GM19328 (cell line): ENCODE results near the gene DPYSL4.

Experiments
- ATAC-seq: cut with Tn5 transposase; IDR thresholded peaks from one replicate; pipeline ENCODE4 v1.9.1; 2021; ENCODE audit warnings: mild to moderate bottlenecking, moderate library complexity; ENCODE audit not compliant: unreplicated experiment

The DPYSL4 gene

DNA sequence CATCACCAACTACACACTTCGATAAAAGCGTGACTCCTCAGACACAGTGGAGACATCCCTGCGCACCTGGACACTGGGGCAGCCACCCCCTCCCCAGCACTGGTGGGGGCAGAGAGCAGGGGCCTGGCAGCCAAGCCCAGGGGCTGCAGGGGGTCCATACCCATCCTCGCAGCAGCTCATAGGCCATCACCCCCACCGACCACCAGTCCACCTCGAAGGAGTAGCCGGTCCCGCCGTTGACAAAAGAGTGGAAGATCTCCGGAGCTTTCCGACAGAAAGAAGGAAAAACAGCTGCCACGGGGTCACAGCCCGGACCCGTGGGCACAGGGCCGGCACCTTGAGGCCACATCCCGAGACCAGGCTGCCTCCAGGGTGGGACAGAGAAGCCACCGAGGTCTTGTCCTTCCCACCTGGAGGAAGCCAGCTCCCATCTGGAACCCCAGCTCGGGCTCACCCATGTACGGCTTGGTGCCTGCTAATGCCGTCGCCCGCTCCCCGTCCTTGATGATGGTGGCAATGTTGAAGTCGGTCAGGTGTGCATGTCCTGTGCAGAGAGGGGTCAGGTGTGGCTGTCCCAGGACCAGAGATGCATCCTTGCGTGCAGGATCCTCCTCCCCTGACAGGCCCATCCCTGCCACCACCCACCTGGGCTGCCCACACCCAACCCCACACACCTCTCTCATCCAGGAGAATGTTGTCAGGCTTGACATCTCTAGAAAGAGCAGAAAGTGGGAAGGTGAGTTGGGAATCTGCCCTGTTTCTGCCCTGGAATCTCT, 38.5 kb downstream of the DPYSL4 start:
- ATAC-seq, result no peak

DNA sequence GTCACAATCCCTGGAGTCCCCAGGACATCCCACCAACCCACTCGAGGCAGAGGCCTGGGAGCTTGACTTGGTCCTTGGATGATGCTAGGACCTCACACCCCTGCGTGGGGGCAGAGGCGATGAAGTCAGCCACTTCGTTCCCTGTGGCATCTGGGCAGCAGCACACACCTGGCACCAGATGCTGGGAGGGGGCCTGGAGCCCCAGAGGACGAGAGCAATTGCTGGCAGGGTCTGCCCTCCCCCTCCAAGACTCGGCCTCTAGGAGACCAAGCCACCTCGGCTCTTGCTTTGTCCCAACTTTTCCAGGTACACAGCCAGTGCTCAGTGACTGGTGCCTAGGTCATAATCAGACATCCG, 39.1 kb downstream of the DPYSL4 start:
- ATAC-seq, result no peak

DNA sequence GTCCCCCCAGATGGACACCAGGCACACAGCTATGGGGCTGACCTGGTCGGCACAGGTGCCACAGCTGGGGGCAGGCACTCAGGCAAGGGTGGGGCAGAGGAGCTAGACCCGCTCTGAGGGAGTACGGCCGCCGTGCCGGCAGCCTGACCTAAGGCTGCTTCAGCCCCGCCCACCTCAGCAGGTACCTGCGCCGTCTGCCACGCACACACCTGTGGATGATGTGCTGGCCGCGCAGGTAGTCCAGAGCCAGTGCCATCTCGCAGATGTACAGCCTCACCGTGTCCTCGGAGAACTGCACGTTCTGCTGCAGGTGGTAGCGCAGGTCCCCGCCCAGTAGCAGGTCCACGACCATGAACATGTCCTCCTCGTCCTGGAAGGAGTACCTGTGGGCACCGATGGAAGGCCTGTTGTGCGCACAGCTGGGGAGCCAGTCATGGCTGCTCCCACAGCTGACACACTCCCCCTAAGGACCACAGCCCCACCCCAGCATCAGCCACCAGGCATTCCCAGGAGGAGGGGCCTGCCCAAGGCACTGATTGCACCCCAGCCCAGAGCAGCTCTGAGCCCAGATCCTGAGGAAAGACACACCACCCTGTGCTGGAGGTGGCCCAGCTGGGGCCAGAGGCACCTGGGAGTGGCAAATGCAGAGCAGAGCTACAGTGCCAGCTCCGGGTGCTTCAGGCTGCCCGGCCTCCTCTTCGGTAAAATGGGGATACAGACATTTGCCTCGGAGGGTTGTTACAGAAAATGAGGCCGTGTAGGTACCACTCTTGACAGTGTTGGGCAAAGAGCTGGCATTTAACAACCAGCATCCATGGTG, 40.0 kb downstream of the DPYSL4 start:
- no peak for ATAC-seq

DNA sequence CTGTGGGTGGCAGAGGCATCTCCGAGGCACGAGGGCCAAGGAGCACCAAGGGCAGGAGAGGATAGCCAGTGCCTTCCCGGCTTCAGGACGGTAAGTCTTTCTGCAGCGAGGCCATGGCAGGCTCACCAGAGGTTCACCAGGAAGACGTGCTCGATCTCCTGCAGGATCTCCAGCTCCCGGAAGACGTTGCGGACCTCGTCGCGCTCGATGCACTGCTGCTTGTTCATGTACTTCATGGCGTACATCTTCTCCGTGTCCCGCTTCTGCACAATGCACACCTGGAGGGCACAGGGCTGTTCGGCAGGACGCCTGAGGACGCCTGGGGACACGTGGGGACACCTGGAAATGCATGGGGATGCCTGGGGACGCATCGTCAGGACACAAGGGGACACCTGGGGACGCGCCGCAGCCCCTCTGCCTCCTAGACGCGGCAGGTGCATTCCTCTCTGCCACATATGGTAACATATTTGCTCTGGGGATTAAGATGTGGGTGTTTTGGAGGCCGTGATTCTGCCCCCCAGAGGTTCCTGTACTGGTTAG, 41.2 kb downstream of the DPYSL4 start:
- no peak for ATAC-seq

DNA sequence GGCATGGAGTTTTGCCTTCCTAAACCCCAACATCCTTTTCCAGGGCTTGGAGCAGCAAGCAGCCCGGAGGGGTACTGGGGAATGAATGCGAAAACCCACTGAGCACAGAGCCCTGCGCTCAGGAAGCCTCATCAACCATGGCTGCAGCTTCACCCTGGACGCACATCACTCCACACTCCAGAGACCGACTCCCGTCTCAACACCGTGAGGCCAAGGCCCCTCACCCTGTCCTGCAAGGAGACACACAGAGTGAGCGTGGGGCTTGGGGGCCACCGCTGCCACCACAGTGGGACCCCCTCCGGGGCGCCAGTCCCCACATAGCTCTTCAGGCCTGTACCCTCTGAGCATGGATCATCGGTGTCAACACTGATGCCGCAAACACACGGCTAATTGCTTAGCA, 41.9 kb downstream of the DPYSL4 start:
- ATAC-seq, result no peak

DNA sequence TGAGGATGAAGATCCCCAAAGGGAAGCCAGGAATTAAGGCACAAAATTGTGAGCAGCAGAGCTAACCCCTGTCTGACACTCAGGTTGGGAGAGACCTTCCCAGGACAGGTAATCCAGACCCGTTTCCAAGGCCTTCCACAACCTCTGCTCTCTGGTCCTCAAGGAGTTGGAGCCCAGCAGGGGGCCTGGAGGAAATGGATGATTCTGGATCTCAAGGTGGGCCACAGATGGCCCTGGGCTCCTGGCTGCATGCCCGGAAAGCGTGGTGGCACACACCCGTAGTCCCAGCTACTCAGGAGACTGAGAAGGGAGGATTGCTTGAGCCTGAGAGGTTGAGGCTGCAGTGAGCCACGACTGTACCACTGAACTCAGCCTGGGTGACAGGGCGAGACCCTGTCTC, 42.3 kb downstream of the DPYSL4 start:
- ATAC-seq, result no peak

DNA sequence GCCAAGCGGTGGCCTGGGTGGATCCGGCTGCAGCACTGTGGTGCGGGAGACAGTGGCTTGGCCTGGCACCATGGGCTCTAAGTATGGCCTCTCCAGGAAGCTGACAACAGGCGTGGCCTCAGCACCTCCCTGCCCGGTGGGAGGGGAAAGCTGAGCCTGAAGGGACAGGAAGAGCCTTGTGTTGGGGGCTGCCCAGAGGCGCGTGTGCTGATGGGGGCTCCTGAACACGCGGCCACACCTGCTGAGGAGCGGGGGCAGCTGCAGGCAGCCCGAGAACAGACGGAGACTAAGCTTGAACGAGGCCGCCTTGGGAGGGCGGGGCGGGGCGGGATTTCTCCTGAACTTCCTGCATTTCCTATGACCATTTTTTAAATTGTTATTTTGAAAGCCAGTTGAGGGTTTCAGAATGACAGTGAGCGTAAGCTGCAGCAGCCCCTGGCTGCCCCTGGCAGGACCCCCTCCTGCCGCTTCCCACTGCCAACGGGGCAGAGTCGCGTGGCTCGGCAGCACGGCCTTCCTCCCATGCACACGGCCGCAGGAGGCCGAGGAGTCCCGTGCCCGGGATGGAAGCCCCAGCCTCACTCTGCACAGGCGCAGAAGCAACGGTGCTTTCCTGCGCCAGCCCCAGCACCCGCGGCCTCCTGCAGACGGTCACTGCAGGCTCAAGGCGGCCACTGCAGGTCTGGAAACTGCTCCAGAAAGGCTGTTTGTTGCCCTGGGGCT, 43.2 kb downstream of the DPYSL4 start:
- ATAC-seq, result no peak

DNA sequence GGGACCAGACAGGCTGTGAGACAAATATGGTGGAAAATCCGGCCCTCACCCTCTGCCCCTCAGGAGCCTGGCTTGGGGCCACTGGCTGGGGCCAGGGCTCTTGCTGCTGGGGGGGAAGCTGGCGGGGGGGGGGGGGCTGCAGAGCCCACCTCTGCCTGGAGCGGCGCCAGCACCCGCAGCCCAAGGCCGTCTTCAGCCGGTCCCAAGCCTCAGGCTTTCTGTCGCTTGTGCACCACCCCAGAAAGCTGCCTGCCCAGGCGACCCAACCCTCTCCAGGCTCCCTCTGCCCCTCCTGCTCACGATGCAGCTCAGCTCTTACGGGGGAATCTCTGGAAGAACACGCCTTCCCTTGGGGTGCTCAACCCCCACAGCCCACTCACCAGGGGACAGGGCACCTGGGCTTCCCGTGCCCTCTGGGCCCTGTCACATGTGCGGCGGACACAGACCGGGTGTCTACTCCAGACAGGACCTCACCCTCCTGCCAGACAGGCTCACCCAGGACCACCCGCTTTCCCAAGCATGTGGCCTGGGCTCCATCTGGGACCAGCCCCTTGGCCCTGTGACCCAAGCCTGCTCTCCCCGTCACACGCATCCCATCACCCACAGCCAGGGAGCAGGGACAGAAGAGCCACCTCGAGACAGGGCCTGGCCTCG, 43.9 kb downstream of the DPYSL4 start:
- ATAC-seq, result no peak

DNA sequence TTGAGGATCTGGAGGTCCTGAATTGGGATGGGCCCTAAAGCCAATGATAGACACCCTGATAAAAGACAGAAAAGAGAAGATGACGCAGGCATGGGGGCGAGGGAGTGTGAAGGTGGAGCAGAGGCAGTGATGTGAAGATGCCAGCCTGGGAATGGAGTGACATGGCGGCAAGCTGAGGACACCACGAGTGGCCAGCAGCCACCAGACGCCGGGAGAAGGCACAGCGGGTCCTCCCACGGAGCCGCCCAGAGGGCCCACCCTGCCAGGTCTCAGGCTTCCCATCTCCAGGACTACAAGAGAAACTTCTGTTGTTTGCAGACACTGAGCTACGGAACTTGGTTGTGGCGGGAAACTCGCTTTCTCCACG, 44.9 kb downstream of the DPYSL4 start:
- no peak for ATAC-seq

DNA sequence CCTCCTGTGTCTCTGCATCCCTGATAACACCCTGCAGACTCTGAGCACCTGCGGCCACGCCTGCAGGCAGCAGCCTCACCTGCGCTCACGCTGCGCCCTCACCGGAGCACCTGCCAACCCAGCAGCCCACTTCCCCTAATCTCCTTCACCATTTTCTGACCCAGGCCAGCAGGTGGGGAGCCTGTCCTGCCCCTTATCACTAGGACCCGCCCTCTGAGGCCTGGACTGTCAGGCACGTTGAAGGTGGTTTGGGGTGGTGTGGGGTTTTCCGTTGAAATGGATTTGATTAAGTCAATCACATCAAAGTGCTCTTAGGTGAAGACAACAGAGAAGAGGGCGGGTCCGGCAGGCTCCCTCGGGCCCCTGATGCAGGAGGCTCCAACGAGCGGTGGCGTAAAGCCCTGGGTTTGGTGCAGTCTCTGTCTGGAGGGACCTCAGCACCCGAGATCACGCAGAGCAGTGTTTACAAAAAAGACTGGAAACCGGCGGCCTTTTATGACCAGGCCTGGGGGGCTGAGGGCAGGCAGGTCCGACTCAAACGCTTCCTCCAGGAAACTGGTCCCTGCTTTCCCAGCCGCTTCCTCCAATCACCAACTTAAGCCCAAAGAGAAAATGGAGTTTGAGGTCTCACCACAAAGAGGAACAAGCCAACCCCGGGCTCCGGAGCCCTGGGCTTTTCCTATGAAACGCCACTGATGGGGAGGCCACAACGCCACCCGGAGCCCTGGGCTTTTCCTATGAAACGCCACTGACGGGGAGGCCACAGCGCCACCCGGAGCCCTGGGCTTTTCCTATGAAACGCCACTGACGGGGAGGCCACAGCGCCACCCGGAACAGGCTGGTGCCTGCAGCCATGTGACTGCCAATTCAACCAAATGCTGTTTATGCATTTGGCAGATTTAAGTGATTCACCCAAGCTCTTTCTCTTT, 45.5 kb downstream of the DPYSL4 start:
- ATAC-seq, result no peak

DNA sequence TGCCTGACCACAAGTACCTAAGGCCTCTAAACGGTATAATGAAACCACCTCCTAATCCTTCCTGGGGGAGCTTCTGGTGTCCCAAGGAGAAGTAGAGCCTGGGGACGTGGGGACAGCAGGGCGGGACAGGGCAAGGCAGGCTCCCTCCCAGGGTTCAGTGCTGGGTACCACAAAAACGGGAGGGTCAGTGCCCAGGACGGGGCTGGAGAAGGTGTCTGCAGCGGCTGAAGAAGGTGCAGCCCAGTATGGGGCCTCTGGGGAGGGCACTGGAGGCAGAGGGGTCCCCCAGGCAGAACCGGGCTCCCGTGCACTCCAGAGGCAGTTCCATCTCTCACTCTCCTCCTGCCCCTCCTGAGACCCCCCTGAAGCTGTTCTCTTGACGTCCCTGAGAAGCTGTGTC, 46.2 kb downstream of the DPYSL4 start:
- ATAC-seq, result no peak

DNA sequence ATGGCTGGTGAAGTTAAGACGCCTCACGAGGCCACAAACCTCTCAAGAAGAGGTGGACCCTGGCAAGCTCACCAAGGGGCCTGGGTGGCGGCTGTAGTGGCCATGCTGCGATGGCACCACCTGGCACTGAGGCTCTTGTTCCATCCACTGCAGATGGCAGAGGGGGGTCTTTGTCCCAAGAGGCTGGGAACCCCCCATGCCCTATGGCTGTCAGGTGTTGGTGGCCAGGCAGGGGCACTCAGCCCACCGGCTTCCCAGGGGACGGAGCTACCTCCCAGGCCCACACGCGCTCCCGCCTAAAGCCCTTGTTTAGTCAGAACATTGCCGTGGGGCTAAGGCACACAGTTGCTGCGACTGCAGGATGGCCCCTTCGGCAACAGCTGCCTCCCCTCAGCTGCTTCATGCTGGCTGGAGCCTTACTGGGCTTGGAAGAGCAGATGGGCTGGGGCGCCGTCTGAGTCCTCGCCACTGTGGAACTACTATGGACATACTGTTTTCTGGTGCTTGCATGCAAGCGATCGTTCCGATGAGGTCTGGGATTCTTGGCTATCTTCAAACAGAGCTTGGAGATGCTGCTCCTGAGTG, 46.8 kb downstream of the DPYSL4 start:
- no peak for ATAC-seq

DNA sequence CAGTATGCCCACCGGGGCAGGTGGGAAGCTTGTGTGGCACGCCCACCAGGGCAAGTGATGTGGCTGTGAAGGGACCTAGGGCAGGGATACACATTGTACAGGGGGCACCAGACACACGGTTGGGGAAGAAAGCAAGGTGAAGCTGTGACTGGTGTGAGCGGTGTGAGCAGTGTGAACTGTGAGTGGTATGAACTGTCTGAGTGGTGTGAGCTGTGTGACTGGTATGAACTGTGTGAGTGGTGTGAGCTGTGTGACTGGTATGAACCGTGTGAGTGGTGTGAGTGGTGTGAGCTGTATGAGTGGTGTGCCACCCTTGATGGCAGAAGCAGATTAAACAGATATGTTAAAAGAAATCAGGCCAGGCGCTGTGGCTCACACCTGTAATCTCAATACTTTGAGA, 48.1 kb downstream of the DPYSL4 start:
- no peak for ATAC-seq

DNA sequence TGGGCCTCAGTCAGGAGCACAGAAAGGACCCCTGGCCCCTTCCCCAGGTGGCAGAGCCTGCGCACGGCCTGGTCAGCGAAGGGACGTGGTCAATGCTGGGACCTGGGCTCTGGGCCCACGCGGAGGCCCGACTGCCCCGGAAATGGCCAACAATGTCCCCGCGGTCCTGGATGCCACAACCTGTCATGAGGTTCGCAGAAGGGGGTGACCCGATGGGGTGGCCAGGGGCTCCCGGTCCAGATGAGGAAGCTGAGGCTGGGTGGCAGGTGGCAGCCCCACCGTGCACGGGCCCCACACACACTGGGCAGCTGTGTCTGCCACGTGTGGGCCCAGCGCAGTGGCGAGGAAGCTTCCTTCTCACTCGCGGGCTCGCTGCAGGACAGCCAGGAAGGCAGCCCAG, 49.4 kb downstream of the DPYSL4 start:
- ATAC-seq, result no peak

DNA sequence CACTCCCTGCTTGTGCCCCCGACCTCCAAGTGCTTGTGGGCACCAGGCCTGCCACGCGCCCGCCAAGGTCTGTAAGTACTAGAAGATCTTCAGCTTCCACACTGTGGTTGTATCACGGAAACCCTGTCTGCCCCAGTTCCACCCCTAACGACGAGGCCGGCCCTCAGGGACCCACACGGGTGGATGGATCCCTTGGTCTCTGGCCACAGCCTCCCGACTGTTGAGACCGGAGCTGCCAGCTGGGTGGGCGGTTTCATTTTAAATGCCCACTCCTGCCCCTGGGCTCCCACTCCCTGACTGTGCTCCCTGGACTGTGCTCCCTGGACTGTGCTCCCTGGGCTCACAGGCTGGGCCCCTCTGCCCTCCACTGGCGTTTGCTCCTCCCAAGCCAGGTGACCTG, 50.1 kb downstream of the DPYSL4 start:
- no peak for ATAC-seq

DNA sequence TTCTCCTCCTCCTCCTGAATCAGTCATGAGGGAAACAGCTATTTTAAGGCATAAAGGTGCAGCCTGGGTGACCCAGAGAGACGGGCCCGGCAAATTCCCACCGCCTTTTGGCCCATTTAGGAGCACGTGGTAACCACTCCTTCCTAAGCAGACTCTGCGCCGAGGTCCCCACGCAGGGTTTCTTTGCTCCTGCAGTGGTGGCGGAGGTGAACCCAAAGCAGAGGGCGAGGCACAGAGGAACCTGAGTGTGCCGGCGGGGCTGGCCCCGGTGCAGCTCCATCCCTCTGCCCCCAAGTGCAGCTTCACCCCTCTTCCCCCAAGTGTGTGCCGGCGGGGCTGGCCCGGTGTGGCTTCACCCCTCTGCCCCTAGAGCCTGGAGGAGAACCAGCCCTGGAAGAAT, 50.6 kb downstream of the DPYSL4 start:
- no peak for ATAC-seq

DNA sequence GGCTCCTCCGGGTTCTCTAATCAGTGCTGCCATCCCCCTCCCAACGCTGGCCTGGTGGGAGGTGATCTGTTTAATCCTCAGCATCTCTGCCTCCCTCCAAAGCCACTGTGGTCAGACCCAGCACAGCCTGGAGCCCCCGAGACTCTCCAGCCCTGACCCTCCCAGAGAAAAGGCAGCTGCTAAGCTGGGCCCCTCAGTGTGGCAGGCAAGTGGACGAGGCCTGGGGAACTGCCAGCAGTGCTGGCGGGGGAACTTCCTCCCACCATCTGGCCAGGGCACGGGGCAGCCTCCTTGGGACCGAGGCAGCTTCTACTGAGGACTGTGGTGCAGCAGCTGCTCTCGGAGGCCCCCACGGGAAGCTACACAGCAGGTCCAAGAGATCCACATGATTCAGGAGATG, 51.1 kb downstream of the DPYSL4 start:
- no peak for ATAC-seq

DNA sequence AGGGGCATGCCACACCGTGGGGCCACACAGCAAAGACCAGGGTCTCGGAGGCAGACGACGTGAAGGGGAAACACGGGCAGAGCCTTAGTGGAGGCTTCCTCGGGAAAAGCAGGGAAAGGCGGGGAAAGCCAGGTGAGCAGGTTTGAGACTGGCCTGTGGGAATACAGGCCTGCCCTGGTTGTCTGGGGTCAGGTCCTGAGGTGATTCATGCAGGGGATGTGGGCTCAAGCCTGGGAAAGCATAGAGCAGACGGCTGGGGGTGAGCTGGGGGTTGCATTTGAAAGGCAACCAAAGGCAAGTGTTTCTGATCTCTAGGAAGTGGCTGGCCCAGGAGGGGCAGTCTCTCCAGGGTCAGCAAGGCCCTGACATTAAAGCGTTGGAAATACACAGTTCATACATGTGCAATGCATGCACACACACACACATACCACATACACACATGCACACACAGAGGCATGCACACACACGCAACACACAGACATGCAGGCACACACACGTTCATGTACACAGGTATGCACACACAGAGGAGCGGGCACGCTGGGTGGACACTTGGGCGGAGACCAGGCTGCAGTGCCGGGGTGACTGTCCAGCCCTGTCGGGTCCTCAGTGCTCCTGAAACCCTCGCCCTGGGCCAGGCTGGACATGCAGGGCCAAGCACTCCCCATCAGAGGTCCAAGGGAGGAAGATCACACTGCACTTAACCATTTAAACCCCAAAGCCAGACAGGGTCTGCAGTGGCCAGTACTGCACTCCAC, 51.8 kb downstream of the DPYSL4 start:
- no peak for ATAC-seq
